Epidermal melanocyte (primary cell): ENCODE results near the gene SEMA4B.
A peak's percentile ranks its signal among the peaks of the same experiment; 100 is the strongest.

Experiments used
- DNase-seq: peaks from one replicate; pipeline ENCODE4 v3.0.0; 2011; ENCODE audit warnings: low spot score; ENCODE audit not compliant: insufficient read length

Gene SEMA4B

GRCh38 chr15:90225504-90226234 is 24.5 kb downstream of the SEMA4B start:
- DNase-seq: no peak

GRCh38 chr15:90227336-90227735 is 26.2 kb downstream of the SEMA4B start:
- no peak for DNase-seq

GRCh38 chr15:90227816-90228772 is 27.0 kb downstream of the SEMA4B start:
- DNase-seq: no peak

- DNase-seq: no peak
Measured at GRCh38 chr15:90228960-90229359, 27.8 kb downstream of the SEMA4B start.

GRCh38 chr15:90230071-90230494 is 29.0 kb downstream of the SEMA4B start:
- no peak for DNase-seq

- DNase-seq: no peak
Measured at GRCh38 chr15:90230610-90231009, 29.5 kb downstream of the SEMA4B start.

GRCh38 chr15:90231028-90232017 is 30.2 kb downstream of the SEMA4B start:
- no peak for DNase-seq

- no peak for DNase-seq
Measured at GRCh38 chr15:90232196-90232595, 31.1 kb downstream of the SEMA4B start.

- DNase-seq: no peak
Measured at GRCh38 chr15:90232941-90233386, 31.8 kb downstream of the SEMA4B start.

GRCh38 chr15:90233387-90234095 is 32.4 kb downstream of the SEMA4B start, which contains the start of gene CIB1:
Gene CIB1 (minus strand): TSS chr15:90233941. CDS start chr15:90233885, 56 bp downstream.
- DNase-seq: peak; percentile 93

GRCh38 chr15:90234096-90234988 is 33.2 kb downstream of the SEMA4B start, which contains the start of gene GDPGP1:
Gene GDPGP1 (plus strand): TSS chr15:90234209. CDS start chr15:90240909, 6,700 bp downstream.
- no peak for DNase-seq

- DNase-seq: no peak
Measured at GRCh38 chr15:90239371-90239770, 38.2 kb downstream of the SEMA4B start.

GRCh38 chr15:90240856-90241255 is 39.7 kb downstream of the SEMA4B start:
- no peak for DNase-seq

GRCh38 chr15:90241343-90242192 is 40.4 kb downstream of the SEMA4B start:
- DNase-seq: no peak

- no peak for DNase-seq
Measured at GRCh38 chr15:90243943-90244639, 43.0 kb downstream of the SEMA4B start.

GRCh38 chr15:90248789-90249202 is 47.7 kb downstream of the SEMA4B start:
- no peak for DNase-seq

GRCh38 chr15:90249203-90249863 is 48.2 kb downstream of the SEMA4B start, which contains the start of gene TTLL13:
Gene TTLL13 (plus strand): TSS chr15:90249556. CDS start chr15:90250631, 1,075 bp downstream.
- peak; percentile 62 for DNase-seq
